Fibroblast of pulmonary artery (primary cell): Measurements from ENCODE around the gene HBZ.
A peak's percentile ranks its signal among the peaks of the same experiment; 100 is the strongest.
"Not testable (repeated sequence)": the region's sequence is repeated elsewhere in the genome, so short reads cannot be mapped to it uniquely, and the experiment has no call there.

Experiments
- DNase-seq: peaks from one replicate; pipeline ENCODE4 v3.0.0-alpha.2; 2010; ENCODE audit warnings: low read depth
- H3K4me3 ChIP-seq: replicated peaks from 2 replicates; pipeline ENCODE4 v1.5.1; 2011; ENCODE audit warnings: low read depth, mild to moderate bottlenecking, control low read depth, low read length, moderate library complexity
- CTCF ChIP-seq: IDR thresholded peaks from 2 replicates; pipeline ENCODE4 v1.5.1; 2011; ENCODE audit warnings: mild to moderate bottlenecking, control low read depth, low read length, inconsistent platforms; ENCODE audit errors: missing control alignments

Gene HBZ

GRCh38 chr16:200388-200787 is 47.9 kb downstream of the HBZ start:
- DNase-seq = peak; percentile 54
- H3K4me3 ChIP-seq = no peak overlapping the region
- TF ChIP-seq CTCF = no peak

- DNase-seq = no peak
- no peak overlapping the region for H3K4me3 ChIP-seq
- no peak for TF ChIP-seq CTCF
Measured at GRCh38 chr16:203246-203645, 50.8 kb downstream of the HBZ start.

GRCh38 chr16:204046-204445 is 51.6 kb downstream of the HBZ start:
- not testable (repeated sequence) for DNase-seq, H3K4me3 ChIP-seq
